PC-3 (cell line): ENCODE measurements around the gene KMT5B.

Experiments used
- EZH2 ChIP-seq: fragments of 300-600 bp; sonication (generic); IDR thresholded peaks from one replicate; pipeline ENCODE4 v1.6.1; 2017; ENCODE audit warnings: antibody characterized with exemption, mild to moderate bottlenecking, low read length; ENCODE audit not compliant: unreplicated experiment
- EZH2phosphoT487 ChIP-seq: fragments of 300-600 bp; sonication (generic); IDR thresholded peaks from 2 replicates; pipeline ENCODE4 v1.6.1; 2018; ENCODE audit warnings: mild to moderate bottlenecking, antibody characterized with exemption, low read length, borderline replicate concordance
- TF ChIP-seq, protein P1 (sequence below): fragments of 300-600 bp; sonication (generic); conservative IDR thresholded peaks from 2 replicates; pipeline ENCODE4 v1.5.1; 2017; ENCODE audit warnings: antibody characterized with exemption, low read depth, mild to moderate bottlenecking, low read length

GRCh38 chr11:68164437-68164836, 48.7 kb downstream of the KMT5B start:
- TF ChIP-seq, protein P1, sequence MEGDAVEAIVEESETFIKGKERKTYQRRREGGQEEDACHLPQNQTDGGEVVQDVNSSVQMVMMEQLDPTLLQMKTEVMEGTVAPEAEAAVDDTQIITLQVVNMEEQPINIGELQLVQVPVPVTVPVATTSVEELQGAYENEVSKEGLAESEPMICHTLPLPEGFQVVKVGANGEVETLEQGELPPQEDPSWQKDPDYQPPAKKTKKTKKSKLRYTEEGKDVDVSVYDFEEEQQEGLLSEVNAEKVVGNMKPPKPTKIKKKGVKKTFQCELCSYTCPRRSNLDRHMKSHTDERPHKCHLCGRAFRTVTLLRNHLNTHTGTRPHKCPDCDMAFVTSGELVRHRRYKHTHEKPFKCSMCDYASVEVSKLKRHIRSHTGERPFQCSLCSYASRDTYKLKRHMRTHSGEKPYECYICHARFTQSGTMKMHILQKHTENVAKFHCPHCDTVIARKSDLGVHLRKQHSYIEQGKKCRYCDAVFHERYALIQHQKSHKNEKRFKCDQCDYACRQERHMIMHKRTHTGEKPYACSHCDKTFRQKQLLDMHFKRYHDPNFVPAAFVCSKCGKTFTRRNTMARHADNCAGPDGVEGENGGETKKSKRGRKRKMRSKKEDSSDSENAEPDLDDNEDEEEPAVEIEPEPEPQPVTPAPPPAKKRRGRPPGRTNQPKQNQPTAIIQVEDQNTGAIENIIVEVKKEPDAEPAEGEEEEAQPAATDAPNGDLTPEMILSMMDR = no peak
- TF ChIP-seq EZH2 = no peak
- TF ChIP-seq EZH2phosphoT487 = no peak
